Caki2 (cell line): ENCODE data around the gene GAA. TPM values are rescaled to one million over a fixed set of nuclear protein-coding genes. Genes with fewer than 3 reads are reported as not detected.

Experiments used
- DNase-seq: peaks from one replicate; pipeline ENCODE4 v3.0.0-alpha.2; 2015; ENCODE audit warnings: low read depth
- in situ Hi-C: cut with HindIII; loops from 2 replicates; pipeline ENCODE4 v1.10.0; 2016; ENCODE audit warnings: low sequenced_read_pairs, low pct_unique_long_range_greater_than_20kb, mixed read lengths
- total RNA-seq: library from RNA; depleted of rRNA; stranded (reverse); fragments of >200 nt; shearing (Covaris generic); gene quantifications from 2 replicates; pipeline ENCODE4 v1.2.3, GENCODE V29; 2014; ENCODE audit warnings: low replicate concordance; rRNA removed

Gene GAA
- 62.3 and 83.2 TPM in 2 replicates for total RNA-seq

DNA sequence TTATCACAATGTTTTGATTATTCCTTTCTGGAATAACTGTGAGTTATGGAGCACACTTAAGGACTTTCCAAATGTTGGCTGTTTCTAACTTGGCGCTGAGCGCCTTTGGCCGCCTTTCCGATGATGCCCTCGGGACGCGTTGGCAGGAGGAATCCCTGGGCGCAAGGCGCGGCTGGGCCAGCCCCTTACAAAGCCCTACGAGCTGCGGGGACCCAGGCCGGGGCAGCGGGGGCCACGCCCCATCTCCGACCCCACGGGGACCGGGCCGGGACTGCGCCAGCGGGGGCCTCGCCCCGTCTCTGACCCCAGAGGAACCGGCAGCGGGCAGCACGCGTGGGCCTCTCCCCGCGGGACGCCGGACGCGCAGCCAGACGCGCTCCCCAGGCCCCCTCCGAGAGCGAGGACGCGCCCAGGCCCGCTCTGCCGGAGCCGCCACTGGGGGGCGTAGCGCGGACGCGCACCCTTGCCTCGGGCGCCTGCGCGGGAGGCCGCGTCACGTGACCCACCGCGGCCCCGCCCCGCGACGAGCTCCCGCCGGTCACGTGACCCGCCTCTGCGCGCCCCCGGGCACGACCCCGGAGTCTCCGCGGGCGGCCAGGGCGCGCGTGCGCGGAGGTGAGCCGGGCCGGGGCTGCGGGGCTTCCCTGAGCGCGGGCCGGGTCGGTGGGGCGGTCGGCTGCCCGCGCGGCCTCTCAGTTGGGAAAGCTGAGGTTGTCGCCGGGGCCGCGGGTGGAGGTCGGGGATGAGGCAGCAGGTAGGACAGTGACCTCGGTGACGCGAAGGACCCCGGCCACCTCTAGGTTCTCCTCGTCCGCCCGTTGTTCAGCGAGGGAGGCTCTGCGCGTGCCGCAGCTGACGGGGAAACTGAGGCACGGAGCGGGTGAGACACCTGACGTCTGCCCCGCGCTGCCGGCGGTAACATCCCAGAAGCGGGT lies at the start of gene GAA:
Gene GAA (plus strand): TSS at position 571 of the 935 bp plus-strand sequence. CDS start 3,006 bp downstream, outside the sequence.
- in situ Hi-C loops: no loop called here
- DNase-seq: peak; percentile 84

GRCh38 chr17:80051681-80052080 lies 49.7 kb upstream of the GAA start:
- DNase-seq: no peak
- in situ Hi-C loops: no loop called here

DNA sequence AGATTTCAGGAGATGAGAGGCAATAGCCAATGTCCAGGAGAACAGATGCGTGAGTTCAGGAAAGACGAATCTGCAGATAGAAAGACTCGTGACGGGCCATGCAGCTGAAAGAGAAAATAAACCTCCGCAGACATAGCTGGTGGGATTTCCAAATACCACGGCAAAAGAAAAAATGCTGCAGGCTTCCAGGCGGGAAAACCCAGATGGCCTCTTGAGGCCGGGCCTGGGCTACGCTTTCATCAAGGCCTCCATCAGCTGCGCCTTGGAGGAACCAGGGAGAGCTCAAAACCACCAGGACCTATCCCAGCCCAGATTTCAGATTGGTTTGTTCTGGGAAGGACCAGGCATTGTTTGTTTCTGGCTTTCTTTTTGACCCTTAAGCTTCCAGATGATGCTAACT lies 48.3 kb upstream of the GAA start:
- DNase-seq: no peak
- in situ Hi-C loops: no loop called here

GRCh38 chr17:80055597-80055996 lies 45.8 kb upstream of the GAA start:
- no peak for DNase-seq
- in situ Hi-C loops: no loop called here

GRCh38 chr17:80058311-80058955 lies 42.9 kb upstream of the GAA start:
- in situ Hi-C loops: no loop called here
- no peak for DNase-seq

DNA sequence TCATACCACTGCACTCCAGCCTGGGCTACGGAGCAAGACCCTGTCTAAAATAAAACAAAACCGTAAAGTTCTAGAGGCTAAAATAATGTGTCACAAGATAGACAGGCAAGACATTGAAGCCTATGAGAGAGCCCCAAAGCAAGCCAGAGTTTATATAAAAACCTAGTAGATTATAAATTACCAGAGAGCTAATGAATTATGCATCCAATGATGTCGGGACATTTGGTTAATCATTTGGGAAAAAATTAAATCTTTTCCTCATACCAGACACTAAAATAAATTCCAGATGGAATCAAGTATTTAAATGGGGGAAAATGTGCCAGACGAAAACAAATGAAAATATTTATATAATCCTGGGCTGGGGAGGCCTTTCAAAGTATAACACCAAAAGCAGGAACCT lies 40.7 kb upstream of the GAA start:
- in situ Hi-C loops: loop anchor here (10.0 kb wide), 1 partner anchor 84 kb away; the partner anchor contains the start of gene EIF4A3

DNA sequence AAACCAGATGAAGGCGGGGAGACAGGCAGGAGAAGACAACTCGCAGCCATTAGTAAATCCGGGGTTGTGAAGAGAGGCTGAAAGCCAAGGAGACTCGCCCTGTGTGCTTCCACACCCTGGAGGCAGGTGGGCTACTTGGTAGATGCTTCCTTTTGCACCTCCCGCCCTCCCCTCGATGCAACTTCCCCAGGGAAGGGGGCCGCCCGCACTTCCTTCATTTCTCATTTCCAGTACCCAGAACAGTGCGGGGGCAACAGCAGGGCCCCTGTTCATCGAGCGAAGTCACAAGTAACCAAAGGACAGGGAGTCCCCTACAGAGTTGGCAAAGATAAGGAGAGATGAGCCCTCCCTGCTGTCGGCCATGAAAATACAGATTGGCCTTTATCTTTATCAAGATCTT lies 40.0 kb upstream of the GAA start:
- in situ Hi-C loops: loop anchor here (10.0 kb wide), 1 partner anchor 83 kb away; the partner anchor contains the start of gene EIF4A3
- no peak for DNase-seq

More for the DNA sequence above, 40.7 kb upstream of the GAA start:
- DNase-seq: peak; percentile 92

GRCh38 chr17:80063830-80064585 lies 37.4 kb upstream of the GAA start:
- DNase-seq: peak; percentile 86
- in situ Hi-C loops: loop anchor here (10.0 kb wide), 1 partner anchor 81 kb away; the partner anchor contains the start of gene EIF4A3

GRCh38 chr17:80064696-80065095 lies 36.7 kb upstream of the GAA start:
- in situ Hi-C loops: loop anchor here (10.0 kb wide), 1 partner anchor 80 kb away; the partner anchor contains the start of gene EIF4A3
- DNase-seq: no peak

- no peak for DNase-seq
- in situ Hi-C loops: loop anchor here (10.0 kb wide), 1 partner anchor 79 kb away; the partner anchor contains the start of gene EIF4A3
Observed at GRCh38 chr17:80065478-80066170, 35.8 kb upstream of the GAA start.

GRCh38 chr17:80067393-80067986 lies 33.9 kb upstream of the GAA start:
- no peak for DNase-seq

GRCh38 chr17:80068301-80069222 lies 32.8 kb upstream of the GAA start:
- DNase-seq: peak; percentile 94
- in situ Hi-C loops: loop anchor here (10.0 kb wide), 1 partner anchor 76 kb away; the partner anchor contains the start of gene EIF4A3

More at GRCh38 chr17:80067393-80067986, 33.9 kb upstream of the GAA start:
- in situ Hi-C loops: loop anchor here (10.0 kb wide), 1 partner anchor 77 kb away; the partner anchor contains the start of gene EIF4A3

- DNase-seq: no peak
- in situ Hi-C loops: no loop called here
Observed at GRCh38 chr17:80070375-80071115, 30.8 kb upstream of the GAA start.

- DNase-seq: no peak
- in situ Hi-C loops: no loop called here
Observed at GRCh38 chr17:80071116-80071841, 30.1 kb upstream of the GAA start.

DNA sequence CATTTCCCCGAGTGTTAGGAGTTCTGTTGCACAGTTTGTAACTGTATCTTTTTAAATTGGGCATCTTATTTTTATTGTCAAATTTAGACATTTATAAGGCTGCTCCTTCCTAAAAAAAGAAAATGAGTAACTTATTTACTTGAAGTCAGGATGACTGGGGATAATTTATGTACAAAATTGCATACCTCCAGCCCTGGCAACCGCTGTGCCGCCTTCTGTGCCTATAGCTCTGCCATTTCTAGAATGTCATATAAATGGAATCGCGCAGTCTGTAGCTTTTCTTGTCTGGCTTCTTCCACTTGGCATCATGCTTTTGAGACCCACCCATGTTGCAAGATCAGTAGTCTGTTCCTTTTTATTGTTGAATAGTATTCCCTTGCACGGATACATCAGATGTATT lies 29.0 kb upstream of the GAA start:
- in situ Hi-C loops: no loop called here
- no peak for DNase-seq
